Panc1 (cell line): ENCODE measurements around the gene COQ5. TPM values are rescaled to one million over a fixed set of nuclear protein-coding genes. Genes with fewer than 3 reads are reported as not detected.
A peak's percentile ranks its signal among the peaks of the same experiment; 100 is the strongest.
"Not testable (repeated sequence)": the region's sequence is repeated elsewhere in the genome, so short reads cannot be mapped to it uniquely, and the experiment has no call there.

Source experiments
- ATAC-seq: fragments of 200-7000 bp; cut with Tn5 transposase; 2 replicates; pipeline ENCODE4 v1.9.1; 2020; ENCODE audit warnings: mild to moderate bottlenecking, moderate library complexity
- BruUV-seq: library from RNA; stranded (reverse); fragments of 400-500 nt; replicated peaks from 2 replicates; lab custom pipeline; 2021; lab: Mats Ljungman, UMichigan
- CTCF ChIA-PET: fragments of 300-600 bp; sonication (Branson Sonifier 250); formaldehyde crosslinking; loops from one replicate; lab custom pipeline; 2022; ENCODE audit warnings: antibody characterized with exemption; lab: Charles Lee
- POLR2A ChIA-PET: fragments of 300-600 bp; sonication (Branson Sonifier 250); formaldehyde crosslinking; loops from one replicate; lab custom pipeline; 2022; ENCODE audit warnings: antibody characterized with exemption; lab: Charles Lee
- DNase-seq: peaks from one replicate; pipeline ENCODE4 v3.0.0-alpha.2; 2010; ENCODE audit warnings: low read depth, low spot score
- H3K27ac ChIP-seq: 2 replicates; pipeline ENCODE4 v1.5.1; 2011; ENCODE audit warnings: mild to moderate bottlenecking, low read length, inconsistent platforms
- H3K27me3 ChIP-seq: fragments of 200-500 bp; sonication (Bioruptor generic); 2 replicates; pipeline ENCODE4 v1.6.0; 2014; ENCODE audit warnings: low read length, inconsistent platforms; ENCODE audit not compliant: control insufficient read depth, insufficient read depth
- H3K36me3 ChIP-seq: fragments of 200-500 bp; sonication (Bioruptor generic); 2 replicates; pipeline ENCODE4 v1.5.1; 2014; ENCODE audit warnings: inconsistent platforms, mild to moderate bottlenecking, low read length, moderate library complexity; ENCODE audit not compliant: control insufficient read depth, insufficient read depth
- H3K4me1 ChIP-seq: 2 replicates; pipeline ENCODE4 v1.5.1; 2011; ENCODE audit warnings: inconsistent platforms, mild to moderate bottlenecking, low read length, moderate library complexity; ENCODE audit not compliant: control insufficient read depth, insufficient read depth
- H3K4me3 ChIP-seq, 2 experiments: 2 replicates each; pipeline ENCODE4 v1.5.1; 2011 to 2012; ENCODE audit warnings: low read depth in 2 of 2, low read length in 2 of 2, mild to moderate bottlenecking in 2 of 2, inconsistent platforms in 1 of 2, moderate library complexity in 1 of 2
- H3K9me3 ChIP-seq: fragments of 200-500 bp; sonication (Bioruptor generic); 2 replicates; pipeline ENCODE4 v1.5.1; 2014; ENCODE audit warnings: low read depth, mild to moderate bottlenecking, inconsistent platforms, low read length, moderate library complexity; ENCODE audit not compliant: control insufficient read depth, insufficient read depth
- POLR2AphosphoS5 ChIP-seq: IDR thresholded peaks from 2 replicates; pipeline ENCODE4 v1.6.1; 2012; ENCODE audit warnings: mild to moderate bottlenecking, low read depth, low read length, moderate library complexity
- SIN3A ChIP-seq: IDR thresholded peaks from 2 replicates; pipeline ENCODE4 v1.6.1; 2012; ENCODE audit warnings: low read depth, mild to moderate bottlenecking, low read length, moderate library complexity, borderline replicate concordance; ENCODE audit not compliant: insufficient read depth
- TCF7L2 ChIP-seq: IDR thresholded peaks from 2 replicates; pipeline ENCODE4 v1.6.1; 2011; ENCODE audit warnings: mild to moderate bottlenecking, low read depth, low read length, inconsistent platforms
- in situ Hi-C: cut with HindIII; loops from 2 replicates; pipeline ENCODE4 v1.10.0; 2016; ENCODE audit warnings: low sequenced_read_pairs, low pct_unique_long_range_greater_than_20kb
- intact Hi-C: fragments of 100-400 bp; cut with micrococcal nuclease; formaldehyde crosslinking; loops from one replicate; pipeline ENCODE4 v1.10.0; 2022; ENCODE audit not compliant: unreplicated experiment
- total RNA-seq: library from RNA; stranded (reverse); gene quantifications from one replicate; pipeline ENCODE4 v1.2.1, GENCODE V29; 2021; ENCODE audit not compliant: unreplicated experiment
- TF ChIP-seq, protein P1 (sequence below), 2 experiments: IDR thresholded peaks; 2 replicates each; pipeline ENCODE4 v1.6.1; 2011 to 2012; ENCODE audit warnings: low read depth in 2 of 2, control low read depth in 1 of 2, low read length in 1 of 2, mild to moderate bottlenecking in 1 of 2, moderate library complexity in 1 of 2; ENCODE audit not compliant: insufficient read depth in 1 of 2
- TF ChIP-seq, protein P2 (sequence below): fragments of 450-650 bp; IDR thresholded peaks from 2 replicates; pipeline ENCODE4 v1.5.1; 2017; ENCODE audit warnings: mild to moderate bottlenecking

The COQ5 gene
- total RNA-seq, 1 experiment from 2014 or later: 42.9 TPM

DNA sequence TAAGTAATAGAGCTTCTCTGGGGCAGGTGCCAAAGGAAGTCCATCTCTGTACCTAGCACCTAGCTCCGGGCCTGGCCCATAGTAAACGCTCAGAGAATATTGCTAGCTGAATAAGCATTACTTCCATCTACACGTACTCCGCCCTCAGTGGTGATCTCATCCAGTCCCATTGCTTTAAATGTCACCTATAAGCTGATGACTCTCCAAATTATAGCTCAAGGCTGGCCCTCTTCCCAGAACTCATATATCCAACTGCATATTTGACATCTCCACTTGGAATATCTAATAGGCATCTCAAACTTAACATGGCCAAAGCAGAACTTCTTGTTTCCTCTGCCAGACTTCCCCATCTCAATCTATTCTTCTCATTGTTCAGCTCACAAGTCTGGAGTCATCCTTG lies 39.9 kb downstream of the COQ5 start:
- CTCF ChIA-PET: no interaction called here
- TSS peak; percentile 69 for BruUV-seq
- POLR2A ChIA-PET: no interaction called here
- DNase-seq: no peak
- H3K4me3 ChIP-seq: no peak overlapping the region
- H3K9me3 ChIP-seq: no peaks in the 10 kb centered on the region
- no peak for ATAC-seq
- no peaks in the 10 kb centered on the region for H3K4me1 ChIP-seq
- intact Hi-C loops: no loop called here
- in situ Hi-C loops: no loop called here
- no peak for TF ChIP-seq TCF7L2
- no peak for TF ChIP-seq POLR2AphosphoS5
- TF ChIP-seq, protein P1, sequence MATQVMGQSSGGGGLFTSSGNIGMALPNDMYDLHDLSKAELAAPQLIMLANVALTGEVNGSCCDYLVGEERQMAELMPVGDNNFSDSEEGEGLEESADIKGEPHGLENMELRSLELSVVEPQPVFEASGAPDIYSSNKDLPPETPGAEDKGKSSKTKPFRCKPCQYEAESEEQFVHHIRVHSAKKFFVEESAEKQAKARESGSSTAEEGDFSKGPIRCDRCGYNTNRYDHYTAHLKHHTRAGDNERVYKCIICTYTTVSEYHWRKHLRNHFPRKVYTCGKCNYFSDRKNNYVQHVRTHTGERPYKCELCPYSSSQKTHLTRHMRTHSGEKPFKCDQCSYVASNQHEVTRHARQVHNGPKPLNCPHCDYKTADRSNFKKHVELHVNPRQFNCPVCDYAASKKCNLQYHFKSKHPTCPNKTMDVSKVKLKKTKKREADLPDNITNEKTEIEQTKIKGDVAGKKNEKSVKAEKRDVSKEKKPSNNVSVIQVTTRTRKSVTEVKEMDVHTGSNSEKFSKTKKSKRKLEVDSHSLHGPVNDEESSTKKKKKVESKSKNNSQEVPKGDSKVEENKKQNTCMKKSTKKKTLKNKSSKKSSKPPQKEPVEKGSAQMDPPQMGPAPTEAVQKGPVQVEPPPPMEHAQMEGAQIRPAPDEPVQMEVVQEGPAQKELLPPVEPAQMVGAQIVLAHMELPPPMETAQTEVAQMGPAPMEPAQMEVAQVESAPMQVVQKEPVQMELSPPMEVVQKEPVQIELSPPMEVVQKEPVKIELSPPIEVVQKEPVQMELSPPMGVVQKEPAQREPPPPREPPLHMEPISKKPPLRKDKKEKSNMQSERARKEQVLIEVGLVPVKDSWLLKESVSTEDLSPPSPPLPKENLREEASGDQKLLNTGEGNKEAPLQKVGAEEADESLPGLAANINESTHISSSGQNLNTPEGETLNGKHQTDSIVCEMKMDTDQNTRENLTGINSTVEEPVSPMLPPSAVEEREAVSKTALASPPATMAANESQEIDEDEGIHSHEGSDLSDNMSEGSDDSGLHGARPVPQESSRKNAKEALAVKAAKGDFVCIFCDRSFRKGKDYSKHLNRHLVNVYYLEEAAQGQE (IDR thresholded peaks at IDR 0.05; ENCODE audit: insufficient read depth in 1 of 2, low read depth in 2 of 2, low read length in 1 of 2): no peak
- TF ChIP-seq, protein P2, sequence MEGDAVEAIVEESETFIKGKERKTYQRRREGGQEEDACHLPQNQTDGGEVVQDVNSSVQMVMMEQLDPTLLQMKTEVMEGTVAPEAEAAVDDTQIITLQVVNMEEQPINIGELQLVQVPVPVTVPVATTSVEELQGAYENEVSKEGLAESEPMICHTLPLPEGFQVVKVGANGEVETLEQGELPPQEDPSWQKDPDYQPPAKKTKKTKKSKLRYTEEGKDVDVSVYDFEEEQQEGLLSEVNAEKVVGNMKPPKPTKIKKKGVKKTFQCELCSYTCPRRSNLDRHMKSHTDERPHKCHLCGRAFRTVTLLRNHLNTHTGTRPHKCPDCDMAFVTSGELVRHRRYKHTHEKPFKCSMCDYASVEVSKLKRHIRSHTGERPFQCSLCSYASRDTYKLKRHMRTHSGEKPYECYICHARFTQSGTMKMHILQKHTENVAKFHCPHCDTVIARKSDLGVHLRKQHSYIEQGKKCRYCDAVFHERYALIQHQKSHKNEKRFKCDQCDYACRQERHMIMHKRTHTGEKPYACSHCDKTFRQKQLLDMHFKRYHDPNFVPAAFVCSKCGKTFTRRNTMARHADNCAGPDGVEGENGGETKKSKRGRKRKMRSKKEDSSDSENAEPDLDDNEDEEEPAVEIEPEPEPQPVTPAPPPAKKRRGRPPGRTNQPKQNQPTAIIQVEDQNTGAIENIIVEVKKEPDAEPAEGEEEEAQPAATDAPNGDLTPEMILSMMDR: no peak
- no peak for TF ChIP-seq SIN3A
- H3K27me3 ChIP-seq: no peaks in the 10 kb centered on the region
- no peak overlapping the region for H3K27ac ChIP-seq
- 0 out of 2 replicates have a peak, but pooled peaks cover 2% of the 10 kb centered on the region for H3K36me3 ChIP-seq

DNA sequence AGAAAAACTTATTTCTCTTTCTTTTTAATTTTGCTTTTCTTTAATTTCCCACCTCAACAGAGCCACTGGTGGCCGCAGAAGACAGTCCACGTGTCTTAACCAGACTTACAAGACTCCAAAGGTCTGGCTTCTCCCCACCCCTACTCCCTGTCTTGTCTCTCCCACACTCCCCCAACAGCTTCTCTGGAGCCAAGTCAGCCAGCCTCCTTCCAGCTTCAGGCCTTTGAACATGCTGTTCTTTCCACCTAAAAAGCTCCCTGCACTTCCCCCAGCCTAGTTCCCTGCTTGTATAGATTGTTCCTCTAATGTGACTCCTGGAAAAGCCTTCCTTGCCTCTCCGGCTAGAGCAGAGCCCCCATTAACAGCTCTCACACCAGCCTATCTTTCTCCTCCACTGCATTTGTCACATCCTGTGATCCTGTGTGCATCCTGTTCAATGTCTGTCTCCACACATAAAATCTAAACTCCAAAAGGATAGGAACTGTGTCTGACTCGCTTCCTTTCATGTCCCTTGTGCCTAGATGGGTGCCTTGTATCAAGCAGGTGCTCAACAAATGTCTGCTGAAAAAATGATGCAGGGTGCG lies 40.8 kb downstream of the COQ5 start:
- in situ Hi-C loops (no loop called here), intact Hi-C loops (no loop called here)
- no peak for TF ChIP-seq TCF7L2
- TF ChIP-seq, protein P1 (IDR thresholded peaks at IDR 0.05; ENCODE audit: insufficient read depth in 1 of 2, low read depth in 2 of 2, low read length in 1 of 2): no peak
- TF ChIP-seq, protein P2: no peak
- TF ChIP-seq SIN3A: no peak
- ATAC-seq: no peak
- ChIA-PET POLR2A (no interaction called here), CTCF (no interaction called here)
- Histone ChIP-seq H3K4me1 (no peaks in the 10 kb centered on the region), H3K27me3 (no peaks in the 10 kb centered on the region), H3K9me3 (no peaks in the 10 kb centered on the region), H3K36me3 (0 out of 2 replicates have a peak, but pooled peaks cover 2% of the 10 kb centered on the region), H3K27ac (no peak overlapping the region), H3K4me3 (no peak overlapping the region)
- no TSS peak for BruUV-seq
- no peak for DNase-seq

DNA sequence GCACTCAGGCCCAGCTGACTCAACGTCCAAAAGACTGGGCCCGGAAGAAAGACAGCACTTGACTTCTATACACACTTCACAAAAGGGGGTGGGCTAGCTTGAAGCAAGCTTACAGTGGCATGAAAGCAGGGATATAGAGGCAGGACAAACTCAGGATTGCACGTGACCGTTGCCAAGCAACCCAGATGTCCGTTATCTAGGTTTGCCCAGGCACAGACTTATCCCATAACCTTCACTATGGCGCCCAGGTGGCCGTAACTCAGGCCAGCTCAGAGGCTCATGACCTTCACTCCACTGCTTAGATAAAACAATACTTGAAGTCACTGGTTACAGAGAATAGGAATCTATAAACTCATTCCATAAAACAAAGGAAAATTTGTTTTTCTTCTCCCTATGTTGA lies 41.4 kb downstream of the COQ5 start:
- DNase-seq, H3K9me3 ChIP-seq, BruUV-seq, H3K27me3 ChIP-seq, H3K4me3 ChIP-seq, ATAC-seq, CTCF ChIA-PET, H3K4me1 ChIP-seq, H3K27ac ChIP-seq, H3K36me3 ChIP-seq, POLR2A ChIA-PET, in situ Hi-C loops, intact Hi-C loops: not testable (repeated sequence)
